T-cell (primary cell): ENCODE measurements around the gene HLA-A. TPM values are rescaled to one million over a fixed set of nuclear protein-coding genes. Genes with fewer than 3 reads are reported as not detected.
"Not testable (repeated sequence)": the region's sequence is repeated elsewhere in the genome, so short reads cannot be mapped to it uniquely, and the experiment has no call there.

ENCODE experiments used
- ATAC-seq, 4 experiments: fragments of 200-7000 bp in 3 of 4; fragments of 150-1000 bp in 1 of 4; cut with Tn5 transposase; replicated peaks in 1 of 4; 1 replicate in 3 of 4; 2 replicates in 1 of 4; pipeline ENCODE4 v1.10.0; 2021; ENCODE audit warnings: moderate library complexity in 3 of 4, mild to moderate bottlenecking in 2 of 4, moderate number of reproducible peaks in 1 of 4
- CTCF ChIA-PET, 2 donors: fragments of 300-600 bp; sonication (Branson Sonifier 250); formaldehyde crosslinking; loops; one replicate each; lab custom pipeline; 2022; ENCODE audit warnings: antibody characterized with exemption in 2 of 2; lab: Charles Lee
- POLR2A ChIA-PET, 2 donors: fragments of 300-600 bp; sonication (Branson Sonifier 250); formaldehyde crosslinking; loops; one replicate each; lab custom pipeline; 2022; ENCODE audit warnings: antibody characterized with exemption in 2 of 2; lab: Charles Lee
- DNase-seq, 35 experiments: peaks; one replicate each; pipeline versions ENCODE4 v3.0.0 to v3.0.0-alpha.2; 2013 to 2023
- H3K27ac ChIP-seq: one replicate; pipeline ENCODE4 v1.5.1; 2013; ENCODE audit warnings: low read length
- H3K27me3 ChIP-seq, 2 experiments: replicated peaks in 1 of 2; 1 replicate in 1 of 2; 2 replicates in 1 of 2; pipeline versions ENCODE4 v1.6.1 to v1.7.0; 2013; ENCODE audit warnings: low read length in 1 of 2, mixed read lengths in 1 of 2; ENCODE audit not compliant: control insufficient read depth in 2 of 2, insufficient read depth in 2 of 2; ENCODE audit errors: extremely low read depth in 1 of 2
- H3K36me3 ChIP-seq, 2 donors: 1 replicate in 1 of 2; 2 replicates in 1 of 2; pipeline versions ENCODE4 v1.6.1 to v1.7.0; 2013; ENCODE audit warnings: low read length in 1 of 2; ENCODE audit not compliant: control insufficient read depth in 2 of 2, insufficient read depth in 1 of 2; ENCODE audit errors: extremely low read depth in 1 of 2
- H3K4me1 ChIP-seq, 2 experiments: 1 replicate in 1 of 2; 2 replicates in 1 of 2; pipeline versions ENCODE4 v1.6.1 to v1.7.0; 2013; ENCODE audit warnings: low read length in 2 of 2, mixed read lengths in 1 of 2; ENCODE audit not compliant: insufficient read depth in 2 of 2, control insufficient read depth in 1 of 2; ENCODE audit errors: extremely low read depth in 1 of 2
- H3K4me3 ChIP-seq, 2 donors: 1 replicate in 1 of 2; 2 replicates in 1 of 2; pipeline versions ENCODE4 v1.5.1 to v1.7.0; 2013; ENCODE audit warnings: mild to moderate bottlenecking in 2 of 2, low read length in 1 of 2, moderate library complexity in 1 of 2; ENCODE audit not compliant: control insufficient read depth in 1 of 2; ENCODE audit errors: extremely low read depth in 1 of 2
- H3K9me3 ChIP-seq: 2 replicates; pipeline ENCODE4 v1.7.0; 2013
- H3K27ac Mint-ChIP-seq, 2 donors: one replicate each; pipeline ENCODE4 v1.8.0; 2020 to 2021; ENCODE audit warnings: mild to moderate bottlenecking in 2 of 2, mixed read lengths in 2 of 2
- H3K27me3 Mint-ChIP-seq, 2 donors: one replicate each; pipeline ENCODE4 v1.8.0; 2021 to 2022; ENCODE audit warnings: mixed read lengths in 2 of 2
- H3K36me3 Mint-ChIP-seq: one replicate; pipeline ENCODE4 v1.8.0; 2021; ENCODE audit warnings: mixed read lengths
- H3K4me1 Mint-ChIP-seq, 3 donors: one replicate each; pipeline ENCODE4 v1.8.0; 2020 to 2022; ENCODE audit warnings: mixed read lengths in 3 of 3, mild to moderate bottlenecking in 1 of 3
- H3K4me3 Mint-ChIP-seq, 3 donors: one replicate each; pipeline ENCODE4 v1.8.0; 2020 to 2022; ENCODE audit warnings: mild to moderate bottlenecking in 3 of 3, mixed read lengths in 3 of 3, moderate library complexity in 3 of 3
- H3K9me3 Mint-ChIP-seq, 3 donors: one replicate each; pipeline ENCODE4 v1.8.0; 2020 to 2022; ENCODE audit warnings: mixed read lengths in 3 of 3
- WGBS: methylation state at CpG from one replicate; pipeline ENCODE4 v1.1.5; 2013; ENCODE audit warnings: missing lambda C conversion rate; ENCODE audit not compliant: insufficient coverage; 5-methylcytosine and 5-hydroxymethylcytosine counted together
- total RNA-seq, 35 experiments: library from RNA in 6 of 35; stranded (reverse) in 6 of 35; fragments of 120-200 nt in 1 of 35; gene quantifications; one replicate each; pipeline versions ENCODE4 v1.2.1 to v1.2.4 and lab custom pipeline; 2013 to 2026

HLA-A gene
- total RNA-seq, 5 donors from 2014 or later (not counting 1 experiment from before 2014, with no cell fraction given): 1,578 to 2,596 (median 2,172) TPM

GRCh38 chr6:29927841-29928388 lies 14.4 kb upstream of the HLA-A start:
- Mint-ChIP-seq H3K4me3 (peak overlapping the region in 2 of 3 donors; percentile 87 to 92), H3K36me3 (peaks cover 19% of the 10 kb centered on the region), H3K27ac (peak overlapping the region; percentile 97 to 98), H3K4me1 (peaks cover 14 to 46% (median 29%) of the 10 kb centered on the region in 3 donors), H3K9me3 (no peaks in the 10 kb centered on the region), H3K27me3 (no peaks in the 10 kb centered on the region)
- Histone ChIP-seq H3K4me1 (peaks cover 5 to 32% of the 10 kb centered on the region in 2 experiments), H3K27me3 (no peaks in the 10 kb centered on the region), H3K4me3 (no peak overlapping the region), H3K27ac (no peak overlapping the region), H3K9me3 (no peaks in the 10 kb centered on the region), H3K36me3 (no peaks in the 10 kb centered on the region)
- no peak for DNase-seq
- no CpG with 5 or more reads among the region's 6 CpGs for WGBS
- ChIA-PET CTCF (interaction anchor here in 1 of 2 donors (1.1 kb wide), 1 partner anchor 14 kb away, joined by 3 read pairs; no protein-coding TSS in a partner anchor), POLR2A (no interaction called here)
- ATAC-seq: no peak

GRCh38 chr6:29930047-29930446 lies 12.3 kb upstream of the HLA-A start:
- no CpG with 5 or more reads among the region's 7 CpGs for WGBS
- POLR2A ChIA-PET: not testable (repeated sequence)

DNA sequence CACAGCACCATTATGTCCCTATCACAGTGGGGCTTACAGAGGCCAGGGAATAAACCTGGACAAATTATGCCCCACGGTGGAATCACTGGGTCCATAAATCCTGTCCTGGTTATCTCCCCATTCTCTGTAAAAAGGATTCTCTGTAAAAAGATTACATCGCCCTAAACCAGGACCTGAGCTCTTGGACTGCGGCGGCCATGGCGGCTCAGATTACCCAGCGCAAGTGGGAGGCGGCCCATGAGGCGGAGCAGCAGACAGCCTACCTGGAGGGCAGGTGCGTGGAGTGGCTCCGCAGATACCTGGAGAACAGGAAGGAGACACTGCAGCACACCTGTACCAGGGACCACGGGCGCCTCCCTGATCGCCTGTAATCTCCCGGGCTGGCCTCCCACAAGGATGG lies 8.4 kb upstream of the HLA-A start:
- ChIA-PET CTCF (no interaction called here), POLR2A (no interaction called here)
- Histone ChIP-seq H3K27me3 (no peaks in the 10 kb centered on the region), H3K4me3 (no peak overlapping the region), H3K27ac (no peak overlapping the region), H3K9me3 (no peaks in the 10 kb centered on the region), H3K36me3 (no peaks in the 10 kb centered on the region), H3K4me1 (no peaks in the 10 kb centered on the region)
- no peaks in the 10 kb centered on the region for H3K9me3 Mint-ChIP-seq
- ATAC-seq (no peak), DNase-seq (no peak)
- no peak overlapping the region for H3K4me3 Mint-ChIP-seq
- no peak overlapping the region for H3K27ac Mint-ChIP-seq
- no peaks in the 10 kb centered on the region for H3K27me3 Mint-ChIP-seq
- H3K36me3 Mint-ChIP-seq: peaks cover 22% of the 10 kb centered on the region
- peaks cover 0 to 5% (median 0%) of the 10 kb centered on the region in 3 donors for H3K4me1 Mint-ChIP-seq
- 60% methylated on average over 3 of the region's 14 CpGs for WGBS

More at GRCh38 chr6:29930047-29930446, 12.3 kb upstream of the HLA-A start:
- H3K27me3 ChIP-seq, H3K27me3 Mint-ChIP-seq, DNase-seq, H3K9me3 ChIP-seq, ATAC-seq, H3K27ac Mint-ChIP-seq, H3K9me3 Mint-ChIP-seq, H3K4me3 ChIP-seq, CTCF ChIA-PET, H3K27ac ChIP-seq, H3K4me3 Mint-ChIP-seq, H3K36me3 ChIP-seq: not testable (repeated sequence)
- peaks cover 5 to 28% of the 10 kb centered on the region in 2 experiments for H3K4me1 ChIP-seq
- peaks cover 22% of the 10 kb centered on the region for H3K36me3 Mint-ChIP-seq
- H3K4me1 Mint-ChIP-seq: peaks cover 10 to 34% (median 22%) of the 10 kb centered on the region in 3 donors

GRCh38 chr6:29935273-29935955 lies 6.9 kb upstream of the HLA-A start:
- H3K4me3 Mint-ChIP-seq: no peak overlapping the region
- no CpG with 5 or more reads among the region's 1 CpG for WGBS
- H3K4me1 Mint-ChIP-seq: peaks cover 5 to 6% (median 6%) of the 10 kb centered on the region in 3 donors

GRCh38 chr6:29938746-29939508 lies 3.4 kb upstream of the HLA-A start:
- H3K27ac ChIP-seq: no peak overlapping the region
- no peak overlapping the region for H3K27ac Mint-ChIP-seq
- H3K4me3 Mint-ChIP-seq: no peak overlapping the region
- DNase-seq (no peak), ATAC-seq (no peak)
- 60% methylated on average over 1 of the region's 9 CpGs for WGBS
- peaks cover 18 to 30% (median 18%) of the 10 kb centered on the region in 3 donors for H3K4me1 Mint-ChIP-seq
- peaks cover 0 to 11% of the 10 kb centered on the region in 2 donors for H3K36me3 ChIP-seq
- no peaks in the 10 kb centered on the region for H3K9me3 ChIP-seq
- POLR2A ChIA-PET: interaction anchor here in 1 of 2 donors (0.9 kb wide), 1 partner anchor 56 kb away, joined by 3 read pairs; no protein-coding TSS in a partner anchor
- H3K27me3 ChIP-seq: no peaks in the 10 kb centered on the region
- H3K9me3 Mint-ChIP-seq: no peaks in the 10 kb centered on the region
- CTCF ChIA-PET: no interaction called here
- peaks cover 9 to 14% of the 10 kb centered on the region in 2 experiments for H3K4me1 ChIP-seq
- H3K27me3 Mint-ChIP-seq: no peaks in the 10 kb centered on the region
- H3K4me3 ChIP-seq: no peak overlapping the region
- peaks cover 18% of the 10 kb centered on the region for H3K36me3 Mint-ChIP-seq

More at GRCh38 chr6:29935273-29935955, 6.9 kb upstream of the HLA-A start:
- Histone ChIP-seq H3K4me3 (no peak overlapping the region), H3K4me1 (peaks cover 0 to 4% of the 10 kb centered on the region in 2 experiments), H3K36me3 (no peaks in the 10 kb centered on the region), H3K27ac (no peak overlapping the region), H3K27me3 (no peaks in the 10 kb centered on the region), H3K9me3 (no peaks in the 10 kb centered on the region)
- CTCF ChIA-PET: interaction anchor here in 1 of 2 donors (0.6 kb wide), 1 partner anchor 1360 kb away, joined by 3 read pairs; no protein-coding TSS in a partner anchor
- Mint-ChIP-seq H3K9me3 (no peaks in the 10 kb centered on the region), H3K27me3 (no peaks in the 10 kb centered on the region), H3K36me3 (peaks cover 10% of the 10 kb centered on the region), H3K27ac (no peak overlapping the region)
- DNase-seq (no peak), ATAC-seq (no peak)
- POLR2A ChIA-PET: no interaction called here

- WGBS: 8% methylated on average over 3 of the region's 4 CpGs
- ATAC-seq: no peak
- DNase-seq: peak in 1 of 35 experiments; percentile 53
- Mint-ChIP-seq H3K27ac (peak overlapping the region; percentile 100), H3K27me3 (no peaks in the 10 kb centered on the region), H3K4me3 (peak overlapping the region; percentile 97 to 99 (median 97)), H3K36me3 (peaks cover 30% of the 10 kb centered on the region), H3K9me3 (no peaks in the 10 kb centered on the region), H3K4me1 (peaks cover 29 to 50% (median 36%) of the 10 kb centered on the region in 3 donors)
- POLR2A ChIA-PET: no interaction called here
- CTCF ChIA-PET: interaction anchor here in 1 of 2 donors (1.0 kb wide), 1 partner anchor 24 kb away, joined by 5 read pairs; no protein-coding TSS in a partner anchor
- Histone ChIP-seq H3K36me3 (peaks cover 0 to 26% of the 10 kb centered on the region in 2 donors), H3K4me1 (peaks cover 24 to 30% of the 10 kb centered on the region in 2 experiments), H3K4me3 (peak overlapping the region in 1 of 2 donors; percentile 88), H3K27me3 (no peaks in the 10 kb centered on the region), H3K27ac (peak overlapping the region; percentile 100), H3K9me3 (no peaks in the 10 kb centered on the region)
These were observed 1.3 kb upstream of the HLA-A start for GRCh38 chr6:29941016-29941415.
